BLaER1 (cell line): ENCODE results near the gene S100A8.
"Not testable (repeated sequence)": the region's sequence is repeated elsewhere in the genome, so short reads cannot be mapped to it uniquely, and the experiment has no call there.

ENCODE experiments used
- H3K27ac ChIP-seq: shearing (Covaris generic); formaldehyde crosslinking; 2 replicates; pipeline ENCODE4 v1.8.1; 2022
- H3K27me3 ChIP-seq: shearing (Covaris generic); formaldehyde crosslinking; 2 replicates; pipeline ENCODE4 v1.8.1; 2022
- H3K36me3 ChIP-seq: shearing (Covaris generic); formaldehyde crosslinking; 2 replicates; pipeline ENCODE4 v1.8.1; 2022
- H3K4me1 ChIP-seq: shearing (Covaris generic); formaldehyde crosslinking; 2 replicates; pipeline ENCODE4 v1.8.1; 2022
- H3K4me2 ChIP-seq: shearing (Covaris generic); formaldehyde crosslinking; 2 replicates; pipeline ENCODE4 v1.8.1; 2022
- H3K4me3 ChIP-seq: shearing (Covaris generic); formaldehyde crosslinking; 2 replicates; pipeline ENCODE4 v1.8.1; 2022
- H3K9ac ChIP-seq: shearing (Covaris generic); formaldehyde crosslinking; 2 replicates; pipeline ENCODE4 v1.8.1; 2022
- H3K9me3 ChIP-seq: shearing (Covaris generic); formaldehyde crosslinking; 2 replicates; pipeline ENCODE4 v1.8.1; 2022
- H4K20me1 ChIP-seq: shearing (Covaris generic); formaldehyde crosslinking; 2 replicates; pipeline ENCODE4 v1.8.1; 2022
- Cebpa-rat ChIP-seq: shearing (Covaris generic); IDR thresholded peaks from 2 replicates; pipeline ENCODE4 v1.8.1; 2022

The S100A8 gene

DNA sequence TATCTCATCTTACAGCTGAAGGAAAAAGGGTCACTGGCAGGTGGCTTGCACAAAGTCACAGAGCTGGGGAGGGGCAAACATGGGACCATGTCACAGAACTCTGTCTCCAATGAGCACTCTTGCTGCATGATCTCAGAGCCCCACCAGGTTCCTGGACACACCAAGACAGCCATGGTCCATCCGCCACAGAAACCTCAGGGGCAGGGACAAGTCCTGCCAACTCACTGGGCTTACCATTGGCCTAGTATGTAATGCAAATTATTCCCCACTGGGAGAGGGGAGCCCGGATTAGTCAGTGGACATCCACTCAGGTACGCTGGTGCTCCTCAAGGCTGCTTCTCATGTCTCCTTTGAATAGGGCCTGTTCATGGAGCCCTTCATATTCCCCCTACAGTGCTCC, 39.7 kb upstream of the S100A8 start:
- no peaks in the 10 kb centered on the region for H3K27me3 ChIP-seq
- no peak for TF ChIP-seq Cebpa-rat
- H3K4me1 ChIP-seq, result no peaks in the 10 kb centered on the region
- no peak overlapping the region for H3K4me2 ChIP-seq
- H3K9ac ChIP-seq, result no peak overlapping the region
- no peaks in the 10 kb centered on the region for H3K9me3 ChIP-seq
- no peaks in the 10 kb centered on the region for H3K36me3 ChIP-seq
- H4K20me1 ChIP-seq, result no peaks in the 10 kb centered on the region
- no peak overlapping the region for H3K27ac ChIP-seq
- no peak overlapping the region for H3K4me3 ChIP-seq

DNA sequence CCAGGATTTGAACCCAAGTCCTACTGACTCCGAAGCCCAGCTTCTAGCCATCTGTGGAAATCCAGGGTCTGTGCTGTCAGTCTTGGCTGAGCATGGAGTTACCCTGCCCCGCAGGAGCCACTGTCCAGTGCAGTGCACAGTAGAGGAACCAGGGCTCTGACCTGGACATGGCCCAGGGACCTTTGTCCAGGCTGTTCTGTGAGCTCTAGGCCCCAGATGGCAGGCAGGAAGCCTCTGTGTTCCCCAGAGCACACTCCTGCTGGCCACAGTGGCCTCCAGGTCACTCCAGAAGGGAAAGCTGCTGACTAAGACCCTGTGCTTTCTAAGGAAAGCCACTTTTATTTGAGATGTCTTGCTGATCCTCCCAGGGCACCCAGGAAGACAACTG, 39.3 kb upstream of the S100A8 start:
- no peak for TF ChIP-seq Cebpa-rat
- no peak overlapping the region for H3K4me3 ChIP-seq
- no peak overlapping the region for H3K27ac ChIP-seq
- H3K4me2 ChIP-seq, result no peak overlapping the region
- no peak overlapping the region for H3K9ac ChIP-seq
- H3K4me1 ChIP-seq, result no peaks in the 10 kb centered on the region
- no peaks in the 10 kb centered on the region for H3K9me3 ChIP-seq
- no peaks in the 10 kb centered on the region for H4K20me1 ChIP-seq
- H3K27me3 ChIP-seq, result no peaks in the 10 kb centered on the region
- no peaks in the 10 kb centered on the region for H3K36me3 ChIP-seq

DNA sequence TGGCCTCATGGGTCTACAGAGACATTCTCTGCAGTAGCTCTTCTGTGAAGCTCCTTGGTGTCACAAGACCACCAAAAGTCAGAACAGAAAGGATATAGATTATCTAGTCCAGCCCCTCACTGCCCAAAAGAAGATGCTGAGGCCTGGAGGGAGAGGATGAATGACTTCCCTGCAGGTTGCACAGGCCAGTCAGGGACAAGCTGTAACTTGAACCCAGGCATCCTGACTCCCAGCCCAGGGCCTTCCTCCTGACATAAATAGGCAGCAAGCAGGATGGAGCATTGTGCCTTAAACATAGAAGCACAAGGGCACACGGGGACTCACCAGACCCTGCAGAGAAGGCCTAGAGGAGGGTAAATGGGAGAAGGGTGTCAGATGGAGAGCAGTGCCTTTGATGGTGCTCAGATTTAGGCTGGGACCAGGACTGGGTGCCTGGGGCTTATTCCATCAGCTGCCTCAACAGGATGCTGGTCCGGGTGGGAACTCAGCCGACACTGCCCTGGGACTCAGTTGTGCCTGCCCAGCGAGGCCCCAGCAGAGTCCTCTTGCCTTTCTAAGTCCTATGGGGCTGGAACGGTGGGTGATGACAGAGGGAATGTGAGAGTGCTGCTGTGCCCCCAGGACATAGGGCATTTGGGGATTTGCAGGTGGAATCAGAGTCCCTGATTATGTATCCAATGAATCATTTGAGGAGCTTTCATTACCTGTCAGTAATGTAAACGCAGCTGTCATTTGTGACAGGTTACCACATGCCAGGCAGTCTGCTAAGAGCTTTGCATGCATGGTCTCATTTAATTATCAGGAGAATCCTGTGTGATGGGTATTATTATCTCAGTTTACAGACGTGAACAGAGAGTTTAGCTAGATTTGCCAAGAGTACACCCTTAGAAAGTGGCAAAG, 38.6 kb upstream of the S100A8 start:
- Histone ChIP-seq H3K4me2 (no peak overlapping the region), H4K20me1 (no peaks in the 10 kb centered on the region), H3K9ac (no peak overlapping the region), H3K27ac (no peak overlapping the region), H3K4me3 (no peak overlapping the region), H3K36me3 (no peaks in the 10 kb centered on the region), H3K27me3 (no peaks in the 10 kb centered on the region), H3K9me3 (no peaks in the 10 kb centered on the region), H3K4me1 (no peaks in the 10 kb centered on the region)
- no peak for TF ChIP-seq Cebpa-rat

DNA sequence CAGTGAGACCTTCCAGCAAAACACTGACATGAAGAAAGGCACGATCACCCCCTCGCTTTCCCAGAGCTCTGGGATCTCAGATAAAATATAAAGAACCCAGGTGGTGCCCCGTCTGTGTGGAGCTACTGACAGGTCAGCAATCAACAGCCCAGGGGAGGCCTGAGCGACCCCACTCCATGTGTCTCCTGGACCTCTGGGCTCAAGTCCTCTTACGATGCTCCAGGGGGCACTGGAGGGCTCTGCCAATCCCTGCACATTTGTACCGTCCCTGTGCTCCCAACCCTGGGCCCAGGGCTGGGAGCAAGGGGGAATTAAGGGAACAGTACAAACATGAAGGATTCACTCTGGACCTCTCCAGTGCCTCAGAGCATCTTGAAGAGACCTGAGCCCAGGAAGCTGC, 37.9 kb upstream of the S100A8 start:
- no peaks in the 10 kb centered on the region for H3K9me3 ChIP-seq
- H3K27ac ChIP-seq, result no peak overlapping the region
- no peak for TF ChIP-seq Cebpa-rat
- H3K9ac ChIP-seq, result no peak overlapping the region
- H4K20me1 ChIP-seq, result no peaks in the 10 kb centered on the region
- no peak overlapping the region for H3K4me2 ChIP-seq
- no peaks in the 10 kb centered on the region for H3K27me3 ChIP-seq
- no peak overlapping the region for H3K4me3 ChIP-seq
- H3K36me3 ChIP-seq, result no peaks in the 10 kb centered on the region
- H3K4me1 ChIP-seq, result no peaks in the 10 kb centered on the region

DNA sequence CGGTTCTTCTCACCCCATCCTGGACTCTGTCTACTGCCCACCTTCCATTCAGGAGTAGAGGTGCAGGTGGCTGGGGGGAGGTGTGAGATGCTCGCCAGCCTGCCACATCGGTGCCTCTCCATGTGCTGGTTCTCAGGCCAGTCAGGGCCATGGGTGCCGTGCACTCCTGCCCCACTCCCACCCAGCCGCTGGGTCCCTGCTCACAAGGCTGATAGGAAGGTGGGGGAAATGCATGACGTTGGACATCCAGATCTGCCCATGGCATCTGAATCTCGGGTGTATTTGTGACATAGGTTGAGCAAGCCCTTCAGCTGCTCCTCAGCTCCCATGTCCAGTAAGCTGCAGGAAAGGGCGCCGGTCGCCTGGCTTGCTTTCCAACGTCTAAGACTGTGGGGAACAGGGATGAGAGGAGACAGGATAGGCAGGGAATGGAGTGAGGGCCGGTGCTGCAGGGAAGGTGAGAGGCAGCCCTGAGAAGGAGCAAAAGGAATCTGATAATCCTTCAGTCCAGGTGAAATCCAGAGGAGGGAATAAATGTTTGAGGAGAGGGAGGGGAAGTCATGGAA, 37.3 kb upstream of the S100A8 start:
- Histone ChIP-seq H3K4me1 (no peaks in the 10 kb centered on the region), H3K9me3 (no peaks in the 10 kb centered on the region), H3K4me2 (no peak overlapping the region), H3K9ac (no peak overlapping the region), H3K27ac (no peak overlapping the region), H3K36me3 (no peaks in the 10 kb centered on the region), H3K27me3 (no peaks in the 10 kb centered on the region), H4K20me1 (no peaks in the 10 kb centered on the region), H3K4me3 (no peak overlapping the region)
- no peak for TF ChIP-seq Cebpa-rat

DNA sequence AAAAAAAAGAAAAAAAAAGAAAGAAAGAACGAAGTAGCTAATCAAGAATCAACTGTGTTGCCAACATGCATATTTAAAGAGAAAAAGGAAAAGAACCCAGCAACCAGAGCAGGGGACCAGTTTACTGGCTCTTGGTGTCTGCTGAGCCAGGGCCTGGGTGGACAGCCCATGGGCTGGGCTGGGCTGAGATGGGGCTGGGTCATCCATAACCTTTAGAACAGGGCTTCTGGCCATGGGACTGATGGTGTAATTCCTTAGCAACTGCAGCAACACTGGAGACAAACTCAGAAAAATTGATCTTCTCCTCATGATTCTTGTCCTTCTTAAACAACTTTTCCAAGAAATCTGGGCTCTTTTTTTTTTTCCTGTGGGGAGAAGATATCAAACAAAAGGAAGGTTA, 35.9 kb upstream of the S100A8 start:
- Histone ChIP-seq H3K4me1 (no peaks in the 10 kb centered on the region), H3K4me3 (no peak overlapping the region), H3K36me3 (no peaks in the 10 kb centered on the region), H3K27me3 (no peaks in the 10 kb centered on the region), H3K9ac (no peak overlapping the region), H3K27ac (no peak overlapping the region), H3K4me2 (no peak overlapping the region), H4K20me1 (peaks cover under 1% of the 10 kb centered on the region; the same call in 1 of the 2 replicates), H3K9me3 (no peaks in the 10 kb centered on the region)
- TF ChIP-seq Cebpa-rat, result no peak

DNA sequence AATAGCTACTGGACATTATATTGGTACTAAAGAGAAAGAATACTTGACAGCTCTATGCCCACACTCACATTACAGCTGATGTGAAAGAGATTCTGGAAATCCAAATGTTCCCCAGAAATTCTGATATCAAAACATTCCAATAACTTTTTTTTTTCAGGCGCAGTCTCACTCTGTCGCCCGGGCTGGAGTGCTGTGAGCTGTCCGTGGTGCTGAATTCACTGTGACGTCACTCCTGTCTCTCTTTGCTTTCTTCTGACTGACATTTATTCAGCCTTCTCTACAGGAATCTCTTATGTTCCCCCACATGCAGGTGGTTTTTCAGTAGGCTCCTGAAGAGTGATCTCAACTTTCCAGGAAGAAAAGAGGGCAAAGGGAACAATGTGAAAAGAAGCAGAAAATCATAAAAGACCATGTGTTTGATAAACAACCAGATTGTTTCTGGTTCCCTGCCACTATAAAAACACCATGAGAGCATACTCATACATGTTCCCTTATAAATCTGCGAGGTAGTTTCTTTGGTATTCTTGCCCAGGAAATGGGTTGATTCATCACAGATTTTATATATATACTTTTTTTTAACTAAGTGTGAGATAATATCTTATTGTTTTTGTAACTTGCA, 31.7 kb upstream of the S100A8 start:
- no peaks in the 10 kb centered on the region for H3K27me3 ChIP-seq

DNA sequence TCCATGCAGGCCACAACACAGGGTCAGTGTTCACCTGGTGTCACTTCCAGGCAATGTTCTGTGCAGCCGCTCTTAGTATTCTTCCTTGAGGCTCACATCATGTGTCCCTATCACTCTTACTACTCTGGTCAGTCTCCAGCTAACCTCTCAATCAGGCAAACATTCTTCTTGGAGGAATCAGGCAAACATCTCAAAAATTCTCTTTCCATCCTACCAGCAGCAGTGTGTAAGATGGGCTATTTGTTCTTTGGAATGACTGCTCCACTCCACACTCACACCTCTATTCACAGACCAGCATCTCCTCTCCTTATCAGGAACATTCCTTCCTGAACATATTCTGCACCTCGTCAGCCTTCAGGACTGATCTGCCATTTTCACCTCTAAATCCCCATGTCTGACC, 29.4 kb upstream of the S100A8 start:
- no peaks in the 10 kb centered on the region for H3K9me3 ChIP-seq
- no peak overlapping the region for H3K27ac ChIP-seq
- H4K20me1 ChIP-seq, result peaks cover 12% of the 10 kb centered on the region; the same call in 1 of the 2 replicates
- no peaks in the 10 kb centered on the region; the same call in 1 of the 2 replicates for H3K4me1 ChIP-seq
- no peaks in the 10 kb centered on the region for H3K27me3 ChIP-seq
- no peak overlapping the region for H3K9ac ChIP-seq
- no peak overlapping the region for H3K4me2 ChIP-seq
- TF ChIP-seq Cebpa-rat, result no peak
- no peak overlapping the region for H3K4me3 ChIP-seq
- no peaks in the 10 kb centered on the region for H3K36me3 ChIP-seq

More for the DNA sequence above, 31.7 kb upstream of the S100A8 start:
- Histone ChIP-seq H3K9ac (no peak overlapping the region), H3K4me3 (no peak overlapping the region), H3K36me3 (no peaks in the 10 kb centered on the region), H3K4me1 (no peaks in the 10 kb centered on the region), H3K4me2 (no peak overlapping the region), H3K27ac (no peak overlapping the region), H4K20me1 (peaks cover 12% of the 10 kb centered on the region; the same call in 1 of the 2 replicates), H3K9me3 (no peaks in the 10 kb centered on the region)
- no peak for TF ChIP-seq Cebpa-rat

DNA sequence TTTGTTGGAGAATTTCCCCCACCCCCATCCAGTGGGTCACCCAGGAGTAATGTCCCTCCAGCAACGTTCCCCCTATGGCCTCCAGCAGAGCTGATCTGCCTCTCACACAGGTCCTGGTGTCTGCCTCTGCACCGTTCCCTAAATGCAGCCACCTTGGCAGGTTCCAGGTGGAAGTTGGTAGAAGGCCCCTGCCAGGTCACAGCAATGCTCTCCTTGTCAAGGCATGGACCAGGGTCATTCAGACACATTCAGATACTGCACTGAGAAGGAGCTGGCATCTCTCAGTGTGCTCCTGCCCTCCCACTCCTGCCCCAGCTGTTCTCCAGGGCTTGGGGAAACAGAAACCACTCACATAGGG, 28.5 kb upstream of the S100A8 start:
- H3K9ac ChIP-seq, H3K27ac ChIP-seq, H3K4me2 ChIP-seq, H3K27me3 ChIP-seq, H3K9me3 ChIP-seq, H3K4me1 ChIP-seq, H3K36me3 ChIP-seq, H3K4me3 ChIP-seq: not testable (repeated sequence)
- peaks cover 12% of the 10 kb centered on the region; the same call in 1 of the 2 replicates for H4K20me1 ChIP-seq

DNA sequence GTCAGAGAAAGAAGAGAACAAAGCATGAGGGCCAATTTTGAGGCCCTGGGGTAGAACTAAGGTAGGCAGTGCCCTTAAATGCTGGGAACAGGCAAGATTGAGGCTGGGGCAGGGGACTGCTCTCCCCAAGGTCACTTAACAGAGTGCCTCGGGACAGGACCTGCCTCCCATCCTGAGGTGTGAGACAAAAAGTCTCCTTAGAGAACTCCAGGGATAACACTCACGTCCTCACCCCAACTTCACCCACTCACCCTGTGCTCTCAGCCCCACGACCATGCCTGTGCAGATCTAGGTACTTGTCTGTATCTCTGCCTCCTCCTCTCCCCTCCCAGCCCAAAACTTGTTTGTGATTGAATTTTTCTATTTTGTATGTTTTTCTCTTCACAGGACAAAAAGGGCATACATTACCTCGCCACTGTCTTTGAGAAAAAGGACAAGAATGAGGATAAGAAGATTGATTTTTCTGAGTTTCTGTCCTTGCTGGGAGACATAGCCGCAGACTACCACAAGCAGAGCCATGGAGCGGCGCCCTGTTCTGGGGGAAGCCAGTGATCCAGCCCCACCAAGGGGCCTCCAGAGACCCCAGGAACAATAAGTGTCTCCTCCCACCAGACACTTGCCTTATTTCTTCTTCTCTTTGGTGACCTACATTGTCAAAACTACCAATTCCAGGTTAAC, 28.0 kb upstream of the S100A8 start:
- not testable (repeated sequence) for H3K4me2 ChIP-seq, H3K9ac ChIP-seq, H3K9me3 ChIP-seq, H3K27ac ChIP-seq, H3K4me3 ChIP-seq, H3K36me3 ChIP-seq, H3K27me3 ChIP-seq, H3K4me1 ChIP-seq
- H4K20me1 ChIP-seq, result peaks cover 12% of the 10 kb centered on the region; the same call in 1 of the 2 replicates
